Measurements from ENCODE around the gene SLC35D3. TPM values are rescaled to one million over a fixed set of nuclear protein-coding genes. Genes with fewer than 3 reads are reported as not detected.

The SLC35D3 gene
- total RNA-seq, 4 donors from 2014 or later = not detected

DNA sequence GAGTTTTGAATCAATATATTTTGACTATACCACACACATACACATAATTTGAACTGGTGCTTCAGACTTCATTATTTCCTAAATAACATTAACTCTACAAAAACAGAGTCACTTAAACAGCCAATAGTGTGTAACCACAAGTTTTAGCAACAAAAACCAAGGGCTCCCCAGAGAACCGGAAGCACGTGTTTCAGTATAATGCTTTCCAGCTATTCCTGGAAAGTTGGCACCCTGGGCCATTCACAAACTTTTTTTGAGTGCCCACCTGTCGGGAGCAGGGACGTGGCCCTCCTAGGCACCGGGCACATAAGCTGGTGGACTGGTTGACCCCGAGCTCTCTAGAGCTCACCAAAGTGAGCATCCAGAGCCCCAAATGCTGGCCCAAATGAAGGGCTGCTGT is 1.9 kb upstream of the SLC35D3 start:
- no peak for DNase-seq (ENCODE audit: low spot score in 2 of 2)
- H3K4me1 ChIP-seq = peaks cover 0 to 38% (median 31%) of the 10 kb centered on the region in 4 donors
- peaks cover 0 to 19% (median 0%) of the 10 kb centered on the region in 3 donors for H3K36me3 ChIP-seq
- H3K4me3 ChIP-seq = peak overlapping the region in 2 of 4 donors; percentile 51 to 52
- H3K27me3 ChIP-seq = peaks cover 2 to 68% of the 10 kb centered on the region in 2 donors
- 27 to 29% methylated on average over 6 of the region's 6 CpGs for WGBS, 2 donors
- TF ChIP-seq EP300 (IDR thresholded peaks at IDR 0.05) (no peak), POLR2A (IDR thresholded peaks at IDR 0.05) (no peak)
- TF ChIP-seq, protein P1, sequence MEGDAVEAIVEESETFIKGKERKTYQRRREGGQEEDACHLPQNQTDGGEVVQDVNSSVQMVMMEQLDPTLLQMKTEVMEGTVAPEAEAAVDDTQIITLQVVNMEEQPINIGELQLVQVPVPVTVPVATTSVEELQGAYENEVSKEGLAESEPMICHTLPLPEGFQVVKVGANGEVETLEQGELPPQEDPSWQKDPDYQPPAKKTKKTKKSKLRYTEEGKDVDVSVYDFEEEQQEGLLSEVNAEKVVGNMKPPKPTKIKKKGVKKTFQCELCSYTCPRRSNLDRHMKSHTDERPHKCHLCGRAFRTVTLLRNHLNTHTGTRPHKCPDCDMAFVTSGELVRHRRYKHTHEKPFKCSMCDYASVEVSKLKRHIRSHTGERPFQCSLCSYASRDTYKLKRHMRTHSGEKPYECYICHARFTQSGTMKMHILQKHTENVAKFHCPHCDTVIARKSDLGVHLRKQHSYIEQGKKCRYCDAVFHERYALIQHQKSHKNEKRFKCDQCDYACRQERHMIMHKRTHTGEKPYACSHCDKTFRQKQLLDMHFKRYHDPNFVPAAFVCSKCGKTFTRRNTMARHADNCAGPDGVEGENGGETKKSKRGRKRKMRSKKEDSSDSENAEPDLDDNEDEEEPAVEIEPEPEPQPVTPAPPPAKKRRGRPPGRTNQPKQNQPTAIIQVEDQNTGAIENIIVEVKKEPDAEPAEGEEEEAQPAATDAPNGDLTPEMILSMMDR (IDR thresholded peaks at IDR 0.05) = no peak
- H3K27ac ChIP-seq = no peak overlapping the region
- no peaks in the 10 kb centered on the region for H3K9me3 ChIP-seq

- Histone ChIP-seq H3K4me3 (peak overlapping the region; percentile 20 to 52 (median 45)), H3K27ac (no peak overlapping the region), H3K27me3 (peaks cover 2 to 70% of the 10 kb centered on the region in 2 donors), H3K4me1 (peaks cover 0 to 38% (median 31%) of the 10 kb centered on the region in 4 donors), H3K36me3 (peaks cover 0 to 13% (median 0%) of the 10 kb centered on the region in 3 donors), H3K9me3 (no peaks in the 10 kb centered on the region)
- DNase-seq (ENCODE audit: low spot score in 2 of 2) = no peak
- WGBS, 2 donors = 3 to 4% methylated on average over 36 to 37 of the region's 37 CpGs
- TF ChIP-seq EP300 (IDR thresholded peaks at IDR 0.05) (no peak), POLR2A (IDR thresholded peaks at IDR 0.05) (no peak)
- TF ChIP-seq, protein P1 (IDR thresholded peaks at IDR 0.05) = no peak
These were observed 1.3 kb upstream of the SLC35D3 start for GRCh38 chr6:136920671-136921380.

- Histone ChIP-seq H3K9me3 (no peaks in the 10 kb centered on the region), H3K4me3 (peak overlapping the region; percentile 20 to 52 (median 45)), H3K36me3 (peaks cover 0 to 7% (median 0%) of the 10 kb centered on the region in 3 donors), H3K4me1 (peaks cover 0 to 38% (median 31%) of the 10 kb centered on the region in 4 donors), H3K27ac (no peak overlapping the region), H3K27me3 (peaks cover 2 to 71% of the 10 kb centered on the region in 2 donors)
- TF ChIP-seq, protein P1 (IDR thresholded peaks at IDR 0.05) = no peak
- no peak for DNase-seq (ENCODE audit: low spot score in 2 of 2)
- WGBS, 2 donors = 0 to 1% methylated on average over 36 to 40 of the region's 59 CpGs
These were observed 643 bp upstream of the SLC35D3 start for GRCh38 chr6:136921381-136921935.

- Histone ChIP-seq H3K27me3 (peaks cover 2 to 71% of the 10 kb centered on the region in 2 donors), H3K4me1 (peaks cover 0 to 38% (median 31%) of the 10 kb centered on the region in 4 donors), H3K36me3 (no peaks in the 10 kb centered on the region), H3K9me3 (no peaks in the 10 kb centered on the region), H3K27ac (no peak overlapping the region), H3K4me3 (peak overlapping the region in 3 of 4 donors; percentile 20 to 52 (median 51))
- whole genome bisulfite sequencing, 2 donors = 0 to 3% methylated on average over 6 to 12 of the region's 29 CpGs
- TF ChIP-seq EP300 (IDR thresholded peaks at IDR 0.05) (no peak), POLR2A (IDR thresholded peaks at IDR 0.05) (no peak)
- TF ChIP-seq, protein P1 (IDR thresholded peaks at IDR 0.05) = no peak
- DNase-seq (ENCODE audit: low spot score in 2 of 2) = no peak
These were observed 545 bp downstream of the SLC35D3 start for GRCh38 chr6:136922685-136923006.
